ENCODE measurements around the gene KRTCAP3. TPM values are rescaled to one million over a fixed set of nuclear protein-coding genes. Genes with fewer than 3 reads are reported as not detected.

KRTCAP3 gene
- total and polyA plus RNA-seq, 2 donors (not counting 3 experiments of a cell fraction or from before 2014, with no cell fraction given), result 2.1 to 4.0 TPM

- H3K9me3 ChIP-seq (replicated peaks; ENCODE audit: control insufficient read depth, insufficient read depth, low read length), result no peaks in the 10 kb centered on the region
- H3K9me1 ChIP-seq (replicated peaks; ENCODE audit: control insufficient read depth, extremely low read depth, insufficient read depth, low read length), result no peaks in the 10 kb centered on the region
- no peaks in the 10 kb centered on the region for H3K4me1 ChIP-seq (ENCODE audit: control insufficient read depth, extremely low read depth, insufficient read depth, low read length)
- DNase-seq (ENCODE audit: low read depth, low spot score) (no peak), FAIRE-seq (no peak)
- TF ChIP-seq EZH2 (IDR thresholded peaks at IDR 0.05; ENCODE audit: borderline replicate concordance, low read depth, low read length, severe bottlenecking), result no peak
- no peak for TF ChIP-seq FOS (IDR thresholded peaks at IDR 0.05; ENCODE audit: borderline replicate concordance, insufficient read depth, low read length)
- TF ChIP-seq POLR2AphosphoS5 (IDR thresholded peaks at IDR 0.05; ENCODE audit: insufficient read depth, low read depth, low read length), result no peak
- TF ChIP-seq JUN (IDR thresholded peaks at IDR 0.05; ENCODE audit: borderline replicate concordance, insufficient read depth, insufficient read length, low read depth), result no peak
- no peak for TF ChIP-seq POLR2A (IDR thresholded peaks at IDR 0.05; ENCODE audit: low read depth, low read length)
- no peak for TF ChIP-seq CTCF (IDR thresholded peaks at IDR 0.05; ENCODE audit: extremely low read depth in 1 of 2, insufficient read depth in 1 of 2, low read depth in 1 of 2, low read length in 2 of 2)
- no TSS peak for BruUV-seq (replicated peaks)
- no peaks in the 10 kb centered on the region for H3K27me3 ChIP-seq (ENCODE audit: control insufficient read depth in 2 of 2, insufficient read depth in 2 of 2, low read length in 2 of 2)
- peaks cover 7 to 27% of the 10 kb centered on the region in 2 experiments for H3K36me3 ChIP-seq (ENCODE audit: control insufficient read depth in 2 of 2, extremely low read depth in 1 of 2, insufficient read depth in 2 of 2, low read length in 2 of 2)
- H3K4me3 ChIP-seq (replicated peaks in 1 of 3; ENCODE audit: insufficient read depth in 1 of 3, low read depth in 1 of 3, low read length in 3 of 3), result no peak overlapping the region
- dilution Hi-C loops (cut with MboI; ENCODE audit: extremely low pct_ligation_motif_present, low sequenced_read_pairs) (no loop called here), intact Hi-C loops (cut with micrococcal nuclease) (no loop called here)
- H3K79me2 ChIP-seq (ENCODE audit: control insufficient read depth, insufficient read depth, low read length), result no peaks in the 10 kb centered on the region
- no peak overlapping the region for H3K4me2 ChIP-seq (ENCODE audit: insufficient read depth, low read length)
- H3K27ac ChIP-seq (ENCODE audit: insufficient read depth, low read depth, low read length), result no peak overlapping the region
- ChIA-PET CTCF (interaction anchor here (1.1 to 1.6 kb wide), 2 partner anchors 10 to 19 kb away, joined by 3 to 5 read pairs; no protein-coding TSS in a partner anchor), POLR2A (no interaction called here)
- no peaks in the 10 kb centered on the region for H4K20me1 ChIP-seq (replicated peaks; ENCODE audit: control insufficient read depth, extremely low read depth, insufficient read depth, low read length)
- H2AFZ ChIP-seq (ENCODE audit: low read depth, low read length), result no peak overlapping the region
- no peak overlapping the region for H3K9ac ChIP-seq (replicated peaks; ENCODE audit: extremely low read depth, insufficient read depth, low read length)
Measured at GRCh38 chr2:27448381-27448780, 6.2 kb downstream of the KRTCAP3 start.

GRCh38 chr2:27451095-27451494 lies 8.9 kb downstream of the KRTCAP3 start:
- Histone ChIP-seq H3K27ac (ENCODE audit: insufficient read depth, low read depth, low read length) (no peak overlapping the region), H3K4me3 (replicated peaks in 1 of 3; ENCODE audit: insufficient read depth in 1 of 3, low read depth in 1 of 3, low read length in 3 of 3) (no peak overlapping the region), H3K4me2 (ENCODE audit: insufficient read depth, low read length) (no peak overlapping the region), H3K27me3 (ENCODE audit: control insufficient read depth in 2 of 2, insufficient read depth in 2 of 2, low read length in 2 of 2) (no peaks in the 10 kb centered on the region), H3K9me3 (replicated peaks; ENCODE audit: control insufficient read depth, insufficient read depth, low read length) (no peaks in the 10 kb centered on the region), H2AFZ (ENCODE audit: low read depth, low read length) (no peak overlapping the region), H3K79me2 (ENCODE audit: control insufficient read depth, insufficient read depth, low read length) (no peaks in the 10 kb centered on the region), H4K20me1 (replicated peaks; ENCODE audit: control insufficient read depth, extremely low read depth, insufficient read depth, low read length) (no peaks in the 10 kb centered on the region), H3K9ac (replicated peaks; ENCODE audit: extremely low read depth, insufficient read depth, low read length) (no peak overlapping the region), H3K36me3 (ENCODE audit: control insufficient read depth in 2 of 2, extremely low read depth in 1 of 2, insufficient read depth in 2 of 2, low read length in 2 of 2) (peaks cover 7 to 16% of the 10 kb centered on the region in 2 experiments), H3K4me1 (ENCODE audit: control insufficient read depth, extremely low read depth, insufficient read depth, low read length) (no peaks in the 10 kb centered on the region), H3K9me1 (replicated peaks; ENCODE audit: control insufficient read depth, extremely low read depth, insufficient read depth, low read length) (no peaks in the 10 kb centered on the region)
- DNase-seq (ENCODE audit: low read depth, low spot score), result no peak
- CTCF ChIA-PET, result no interaction called here
- dilution Hi-C loops (cut with MboI; ENCODE audit: extremely low pct_ligation_motif_present, low sequenced_read_pairs) (loop anchor here (25.0 kb wide), 1 partner anchor 136 kb away; the partner anchor contains the start of gene ZNF512), intact Hi-C loops (cut with micrococcal nuclease) (no loop called here)
- POLR2A ChIA-PET, result no interaction called here
- BruUV-seq (replicated peaks), result no TSS peak
- TF ChIP-seq GATA2 (IDR thresholded peaks at IDR 0.05; ENCODE audit: insufficient read depth, insufficient read length, low read depth, low read length) (no peak), CTCF (IDR thresholded peaks at IDR 0.05; ENCODE audit: extremely low read depth in 1 of 2, insufficient read depth in 1 of 2, low read depth in 1 of 2, low read length in 2 of 2) (no peak), JUN (IDR thresholded peaks at IDR 0.05; ENCODE audit: borderline replicate concordance, insufficient read depth, insufficient read length, low read depth) (no peak), EZH2 (IDR thresholded peaks at IDR 0.05; ENCODE audit: borderline replicate concordance, low read depth, low read length, severe bottlenecking) (no peak), POLR2A (IDR thresholded peaks at IDR 0.05; ENCODE audit: low read depth, low read length) (no peak), POLR2AphosphoS5 (IDR thresholded peaks at IDR 0.05; ENCODE audit: insufficient read depth, low read depth, low read length) (no peak), MYC (IDR thresholded peaks at IDR 0.05; ENCODE audit: low read depth, low read length) (no peak), MAX (IDR thresholded peaks at IDR 0.05; ENCODE audit: insufficient read depth, insufficient read length) (no peak), FOS (IDR thresholded peaks at IDR 0.05; ENCODE audit: borderline replicate concordance, insufficient read depth, low read length) (no peak)
- FAIRE-seq, result no peak
